ENCODE measurements around the gene C10orf143. TPM values are rescaled to one million over a fixed set of nuclear protein-coding genes. Genes with fewer than 3 reads are reported as not detected.

Gene C10orf143
- total RNA-seq, 6 experiments from 2014 or later = 0.68 to 2.9 (median 1.6) TPM

GRCh38 chr10:130049244-130049643 is 61.4 kb downstream of the C10orf143 start:
- intact Hi-C loops (cut with DNase I) = no loop called here
- TF ChIP-seq POLR2A (IDR thresholded peaks at IDR 0.05) = no peak
- TF ChIP-seq CTCF (IDR thresholded peaks at IDR 0.05) = no peak
- no peak for DNase-seq
- H3K9me3 ChIP-seq = no peaks in the 10 kb centered on the region
- no CpG with 5 or more reads among the region's 12 CpGs for WGBS (ENCODE audit: insufficient coverage, low coverage, low lambda C conversion rate, missing lambda C conversion rate)
- H3K4me1 ChIP-seq = no peaks in the 10 kb centered on the region
- no peak overlapping the region for H3K27ac ChIP-seq
- H3K27me3 ChIP-seq = no peaks in the 10 kb centered on the region
- no peak overlapping the region for H3K4me3 ChIP-seq
- H3K36me3 ChIP-seq = no peaks in the 10 kb centered on the region
- ATAC-seq = no peak

- ATAC-seq = no peak
- no peaks in the 10 kb centered on the region for H3K27me3 ChIP-seq
- no CpG with 5 or more reads among the region's 3 CpGs for WGBS (ENCODE audit: insufficient coverage, low coverage, low lambda C conversion rate, missing lambda C conversion rate)
Measured at GRCh38 chr10:130048081-130048480, 62.5 kb downstream of the C10orf143 start.

GRCh38 chr10:130047336-130047735 is 63.3 kb downstream of the C10orf143 start:
- no peaks in the 10 kb centered on the region for H3K9me3 ChIP-seq
- TF ChIP-seq CTCF (IDR thresholded peaks at IDR 0.05) (no peak), POLR2A (IDR thresholded peaks at IDR 0.05) (no peak)
- intact Hi-C loops (cut with DNase I) = no loop called here
- H3K27ac ChIP-seq = no peak overlapping the region
- WGBS (ENCODE audit: insufficient coverage, low coverage, low lambda C conversion rate, missing lambda C conversion rate) = 72% methylated on average over 3 of the region's 10 CpGs
- no peaks in the 10 kb centered on the region for H3K36me3 ChIP-seq
- no peaks in the 10 kb centered on the region for H3K27me3 ChIP-seq
- ATAC-seq (no peak), DNase-seq (no peak)
- H3K4me3 ChIP-seq = no peak overlapping the region
- H3K4me1 ChIP-seq = no peaks in the 10 kb centered on the region

More at GRCh38 chr10:130048081-130048480, 62.5 kb downstream of the C10orf143 start:
- Histone ChIP-seq H3K4me3 (no peak overlapping the region), H3K4me1 (no peaks in the 10 kb centered on the region), H3K9me3 (no peaks in the 10 kb centered on the region), H3K36me3 (no peaks in the 10 kb centered on the region), H3K27ac (no peak overlapping the region)
- TF ChIP-seq CTCF (IDR thresholded peaks at IDR 0.05) (no peak), POLR2A (IDR thresholded peaks at IDR 0.05) (no peak)
- intact Hi-C loops (cut with DNase I) = no loop called here
- no peak for DNase-seq

- TF ChIP-seq CTCF (IDR thresholded peaks at IDR 0.05) = no peak
- Histone ChIP-seq H3K27me3 (no peaks in the 10 kb centered on the region), H3K36me3 (no peaks in the 10 kb centered on the region), H3K4me1 (no peaks in the 10 kb centered on the region), H3K27ac (no peak overlapping the region), H3K9me3 (no peaks in the 10 kb centered on the region), H3K4me3 (no peak overlapping the region)
- 76% methylated on average over 18 of the region's 22 CpGs for WGBS (ENCODE audit: insufficient coverage, low coverage, low lambda C conversion rate, missing lambda C conversion rate)
- DNase-seq = no peak
- no peak for ATAC-seq
- intact Hi-C loops (cut with DNase I) = no loop called here
Measured at GRCh38 chr10:130046591-130046990, 64.0 kb downstream of the C10orf143 start.

GRCh38 chr10:130045801-130046321 is 64.8 kb downstream of the C10orf143 start:
- peak in 1 of 4 donors; percentile 9 for ATAC-seq

More at GRCh38 chr10:130045801-130046321, 64.8 kb downstream of the C10orf143 start:
- 89% methylated on average over 28 of the region's 43 CpGs for WGBS (ENCODE audit: insufficient coverage, low coverage, low lambda C conversion rate, missing lambda C conversion rate)
- intact Hi-C loops (cut with DNase I) = no loop called here
- H3K27me3 ChIP-seq = no peaks in the 10 kb centered on the region
- no peaks in the 10 kb centered on the region for H3K4me1 ChIP-seq
- TF ChIP-seq CTCF (IDR thresholded peaks at IDR 0.05) (no peak), POLR2A (IDR thresholded peaks at IDR 0.05) (no peak)
- H3K36me3 ChIP-seq = no peaks in the 10 kb centered on the region
- H3K27ac ChIP-seq = no peak overlapping the region
- no peak for DNase-seq
- no peak overlapping the region for H3K4me3 ChIP-seq
- no peaks in the 10 kb centered on the region for H3K9me3 ChIP-seq
